HG02970 (cell line): Measurements from ENCODE around the gene FAM81A.

ENCODE experiments used
- ATAC-seq: cut with Tn5 transposase; IDR thresholded peaks from one replicate; pipeline ENCODE4 v1.9.1; 2021; ENCODE audit warnings: mild to moderate bottlenecking, moderate library complexity, moderate number of reproducible peaks; ENCODE audit not compliant: unreplicated experiment, low FRiP score

Gene FAM81A

GRCh38 chr15:59536553-59536952, 98.6 kb downstream of the FAM81A start:
- ATAC-seq: no peak

- ATAC-seq: no peak
Observed at GRCh38 chr15:59537403-59537802, 99.4 kb downstream of the FAM81A start.

GRCh38 chr15:59538494-59538893, 100.5 kb downstream of the FAM81A start:
- ATAC-seq: no peak

- ATAC-seq: no peak
Observed at GRCh38 chr15:59539799-59540198, 101.8 kb downstream of the FAM81A start.

- no peak for ATAC-seq
Observed at GRCh38 chr15:59540654-59541053, 102.7 kb downstream of the FAM81A start.

GRCh38 chr15:59541750-59542149, 103.8 kb downstream of the FAM81A start:
- no peak for ATAC-seq

- ATAC-seq: no peak
Observed at GRCh38 chr15:59543721-59544547, 105.9 kb downstream of the FAM81A start.

GRCh38 chr15:59545573-59545972, 107.6 kb downstream of the FAM81A start:
- ATAC-seq: no peak

- no peak for ATAC-seq
Observed at GRCh38 chr15:59548501-59549226, 110.7 kb downstream of the FAM81A start.

GRCh38 chr15:59549301-59550185, 111.6 kb downstream of the FAM81A start:
- no peak for ATAC-seq

- ATAC-seq: no peak
Observed at GRCh38 chr15:59550530-59550929, 112.5 kb downstream of the FAM81A start.

GRCh38 chr15:59550956-59551355, 113.0 kb downstream of the FAM81A start:
- ATAC-seq: no peak

- ATAC-seq: no peak
Observed at GRCh38 chr15:59553879-59554735, 116.1 kb downstream of the FAM81A start.

- ATAC-seq: no peak
Observed at GRCh38 chr15:59555696-59556095, 117.7 kb downstream of the FAM81A start.

- no peak for ATAC-seq
Observed at GRCh38 chr15:59556380-59556779, 118.4 kb downstream of the FAM81A start.

- no peak for ATAC-seq
Observed at GRCh38 chr15:59557581-59557980, 119.6 kb downstream of the FAM81A start.

- no peak for ATAC-seq
Observed at GRCh38 chr15:59558851-59559250, 120.9 kb downstream of the FAM81A start.

GRCh38 chr15:59561547-59561946, 123.6 kb downstream of the FAM81A start:
- no peak for ATAC-seq

- no peak for ATAC-seq
Observed at GRCh38 chr15:59562448-59563186, 124.6 kb downstream of the FAM81A start.
